ENCODE measurements around the gene PRM1.

PRM1 gene

DNA sequence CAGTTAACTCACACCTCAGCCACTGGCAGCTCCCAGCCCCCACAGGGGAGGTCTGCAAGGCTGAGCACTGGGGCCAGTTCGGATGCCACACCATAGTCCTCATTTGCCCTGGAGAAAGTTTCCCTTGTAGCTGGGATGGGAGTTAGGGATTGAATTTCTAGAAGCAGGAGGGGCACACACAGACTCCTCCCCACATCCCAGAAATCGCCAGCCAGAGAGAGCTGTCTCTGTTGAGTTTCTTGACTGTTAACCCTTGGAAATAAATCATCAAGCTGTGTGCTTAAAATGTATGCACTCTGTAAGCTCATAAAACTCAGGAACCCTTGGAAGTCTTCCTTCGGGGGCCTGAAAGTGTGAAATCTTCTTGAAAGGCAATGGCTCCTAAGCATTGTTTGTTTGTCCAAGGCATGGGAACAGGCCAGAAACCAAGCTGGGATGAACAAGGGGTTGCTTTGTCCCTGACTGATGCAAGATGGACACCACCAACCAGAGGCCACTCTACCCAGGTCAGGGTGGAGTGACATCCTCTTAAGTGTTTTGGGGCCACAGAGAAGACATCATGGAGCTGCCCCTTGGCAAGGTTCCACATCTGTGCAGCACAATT, 7.3 kb downstream of the PRM1 start:
- in situ Hi-C loops (cut with MboI; ENCODE audit: low sequenced_read_pairs): no loop called here

DNA sequence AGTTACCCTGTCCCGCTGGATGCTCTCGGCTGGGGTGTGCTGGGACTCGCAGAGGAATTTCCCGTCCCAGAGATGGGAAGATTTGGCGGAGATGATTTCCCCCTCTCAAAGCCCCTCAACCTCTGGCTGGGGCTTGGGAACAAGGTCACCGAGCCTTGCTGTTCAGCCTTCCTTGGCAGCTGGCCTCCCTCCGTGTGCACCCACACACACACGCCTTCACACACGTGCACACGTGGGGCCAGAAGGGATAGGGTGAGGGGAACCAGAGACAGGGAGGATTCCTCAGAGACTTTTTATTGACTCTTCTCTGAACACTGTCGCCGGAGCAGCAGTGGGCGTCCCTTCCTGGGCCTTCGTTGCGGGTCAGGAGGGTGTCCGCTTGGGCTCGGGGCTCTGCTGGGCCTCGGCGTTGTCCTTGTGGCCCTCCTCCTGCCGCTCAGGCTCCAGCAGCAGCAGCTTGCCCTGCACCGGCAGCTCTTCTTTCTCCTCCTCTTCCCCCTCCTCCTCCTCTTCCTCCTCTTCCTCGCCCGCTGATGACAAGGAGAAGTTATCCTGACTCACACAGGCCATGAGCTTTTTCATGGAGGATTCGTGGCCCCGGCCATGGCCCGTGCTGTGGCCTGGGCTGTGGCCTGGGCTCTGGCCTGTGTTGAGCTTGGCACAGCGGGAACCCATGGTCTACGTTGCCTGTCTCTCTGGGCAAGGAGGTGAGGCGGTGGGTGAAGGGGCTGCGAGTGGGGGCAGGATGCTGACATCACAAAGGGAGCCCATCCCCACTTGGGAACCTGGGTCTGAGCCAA, 8.0 kb downstream of the PRM1 start, which contains the start of gene PRM3:
TSS of gene PRM3 (minus strand) at position 709 of the 800 bp plus-strand sequence. CDS start at position 675, 34 bp downstream.
- in situ Hi-C loops (cut with MboI; ENCODE audit: low sequenced_read_pairs): no loop called here

DNA sequence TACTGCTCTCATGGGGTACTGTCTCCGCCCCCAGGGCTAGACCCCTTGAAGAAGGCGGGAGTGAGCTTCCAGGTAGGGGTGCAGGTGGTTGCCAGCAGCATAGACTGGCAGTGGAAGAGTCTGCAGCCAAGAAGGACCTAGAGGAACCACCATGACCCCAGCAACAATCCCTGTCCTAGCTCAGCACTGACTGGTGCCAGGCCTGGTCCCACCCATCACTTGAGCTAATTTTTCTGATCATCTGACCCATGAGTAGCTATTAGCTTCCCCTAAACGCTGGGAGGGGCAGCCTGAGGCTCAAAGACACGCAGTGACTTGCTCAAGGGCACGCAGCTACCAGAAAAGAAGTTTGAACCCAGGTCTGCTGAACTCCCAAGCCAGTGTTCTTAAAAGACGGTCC, 8.6 kb downstream of the PRM1 start:
- in situ Hi-C loops (cut with MboI; ENCODE audit: low sequenced_read_pairs): no loop called here

DNA sequence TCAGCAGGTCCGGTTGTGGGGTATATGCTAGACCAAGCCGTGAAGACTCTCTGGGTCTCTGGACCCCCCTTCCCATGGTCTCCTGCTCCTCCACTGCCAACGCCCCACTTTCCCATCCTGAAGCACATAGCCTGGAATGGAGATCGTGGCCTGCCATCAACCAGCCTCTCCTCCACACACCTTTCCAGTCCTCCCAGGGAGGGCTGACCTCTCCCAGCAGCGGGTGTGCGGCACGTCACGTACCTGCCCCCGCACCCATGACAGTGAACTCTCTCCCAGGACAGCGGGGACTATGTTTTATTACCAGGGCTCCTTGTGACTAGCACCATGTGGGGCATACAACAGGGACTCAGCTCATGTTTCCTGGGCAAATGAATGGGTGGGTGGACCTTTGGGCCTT, 9.5 kb downstream of the PRM1 start:
- in situ Hi-C loops (cut with MboI; ENCODE audit: low sequenced_read_pairs): no loop called here

DNA sequence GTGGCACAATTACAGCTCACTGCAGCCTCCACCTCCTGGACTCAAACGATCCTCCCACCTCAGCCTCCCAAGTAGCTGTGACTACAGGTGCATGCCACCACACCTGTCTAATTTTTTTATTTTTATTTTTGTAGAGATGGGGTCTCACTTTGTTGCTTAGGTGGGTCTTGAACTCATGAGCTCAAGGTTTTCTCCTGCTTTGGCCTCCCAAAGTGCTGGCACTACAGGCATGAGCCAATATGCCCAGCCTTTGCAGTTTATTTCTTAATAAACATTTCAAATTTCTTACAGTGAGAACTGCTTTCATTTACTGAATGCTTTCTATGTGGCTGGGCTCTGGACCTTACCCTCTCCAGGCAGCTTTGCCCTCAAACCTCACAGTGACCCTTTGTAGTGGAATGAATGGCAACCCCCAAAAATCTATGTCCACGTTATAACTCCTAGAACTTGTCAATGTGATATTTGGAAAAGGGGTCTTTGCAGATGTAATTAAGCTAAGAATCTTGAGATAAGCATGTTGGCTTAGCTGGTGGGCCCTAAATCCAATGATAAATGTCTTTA, 10.4 kb downstream of the PRM1 start:
- in situ Hi-C loops (cut with MboI; ENCODE audit: low sequenced_read_pairs): no loop called here

DNA sequence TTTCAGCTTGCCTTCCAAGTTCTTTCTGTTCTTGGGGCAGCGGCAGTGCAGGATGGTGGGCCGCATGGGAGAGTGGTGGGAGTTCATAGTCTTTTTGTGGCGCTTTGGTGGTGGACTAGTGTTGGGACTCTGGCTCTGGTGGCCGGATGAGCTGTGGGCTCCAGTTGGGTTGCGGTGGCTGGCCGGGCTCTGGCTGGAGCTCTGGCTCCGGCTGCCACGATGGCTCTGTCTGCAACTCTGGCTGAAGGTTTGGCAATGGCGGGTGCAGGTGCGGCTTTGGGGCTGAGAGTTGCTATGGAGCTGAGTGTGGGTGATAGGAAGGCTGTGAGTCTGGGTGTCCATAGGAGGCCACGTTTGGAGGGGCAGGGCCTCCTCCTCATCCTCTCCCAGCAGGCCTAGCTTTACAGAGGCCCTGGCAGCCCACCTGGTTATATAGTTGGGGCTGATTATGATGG, 12.2 kb downstream of the PRM1 start, which contains the start of gene TNP2:
TSS of gene TNP2 (minus strand) at position 405 of the 455 bp plus-strand sequence. CDS start at position 342, 63 bp downstream.
- in situ Hi-C loops (cut with MboI; ENCODE audit: low sequenced_read_pairs): no loop called here

DNA sequence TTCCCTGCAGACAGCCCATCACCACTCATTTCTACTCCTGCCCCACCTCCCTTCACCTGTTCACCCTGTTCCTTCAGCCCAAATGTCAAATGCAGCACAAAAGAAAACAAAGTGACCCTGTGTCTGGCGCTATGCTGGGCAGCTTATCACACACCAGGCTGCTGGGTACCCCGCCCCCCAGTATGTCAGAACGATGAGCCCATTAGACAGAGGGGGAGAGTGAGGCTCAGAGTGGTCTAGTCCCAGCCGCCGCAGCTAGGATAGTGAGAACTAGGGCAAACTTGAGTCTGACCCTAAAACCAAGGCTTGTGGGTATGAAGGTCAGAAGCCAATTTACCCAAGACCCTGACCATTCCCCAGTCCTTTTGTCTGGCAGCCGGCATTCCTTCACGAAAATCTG, 16.0 kb downstream of the PRM1 start:
- in situ Hi-C loops (cut with MboI; ENCODE audit: low sequenced_read_pairs): no loop called here

DNA sequence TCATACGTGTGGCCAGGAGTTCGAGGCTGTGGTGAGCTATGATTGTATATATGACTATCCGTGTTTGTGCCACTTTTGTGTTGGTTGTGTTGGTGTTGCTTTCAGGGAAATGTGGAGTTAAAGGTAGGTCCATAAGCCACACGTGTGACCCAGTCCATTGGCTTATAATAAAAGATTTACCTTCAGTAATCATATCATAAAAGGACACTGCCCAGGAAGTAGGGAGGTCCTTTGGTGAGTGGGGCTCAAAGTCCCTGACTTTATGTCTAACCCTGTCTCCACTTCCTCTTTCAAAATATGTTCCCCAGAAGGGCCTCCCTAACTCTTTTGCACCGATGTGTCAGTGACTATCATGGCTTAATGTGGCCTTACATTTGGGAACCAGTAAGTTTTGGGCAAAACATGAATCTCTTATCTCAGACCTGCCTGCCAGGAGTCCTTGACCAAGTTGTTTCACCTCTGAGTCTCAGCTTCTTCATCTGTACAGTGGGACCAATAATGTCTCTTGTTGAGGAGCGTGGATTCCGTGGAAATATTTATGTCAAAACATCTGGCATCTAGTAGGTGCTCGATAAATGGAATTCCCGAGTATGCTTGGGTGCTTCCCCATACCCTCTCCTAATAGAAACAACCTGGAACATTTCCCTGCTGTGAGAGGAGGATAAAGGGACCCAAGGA, 16.8 kb downstream of the PRM1 start:
- in situ Hi-C loops (cut with MboI; ENCODE audit: low sequenced_read_pairs): no loop called here

DNA sequence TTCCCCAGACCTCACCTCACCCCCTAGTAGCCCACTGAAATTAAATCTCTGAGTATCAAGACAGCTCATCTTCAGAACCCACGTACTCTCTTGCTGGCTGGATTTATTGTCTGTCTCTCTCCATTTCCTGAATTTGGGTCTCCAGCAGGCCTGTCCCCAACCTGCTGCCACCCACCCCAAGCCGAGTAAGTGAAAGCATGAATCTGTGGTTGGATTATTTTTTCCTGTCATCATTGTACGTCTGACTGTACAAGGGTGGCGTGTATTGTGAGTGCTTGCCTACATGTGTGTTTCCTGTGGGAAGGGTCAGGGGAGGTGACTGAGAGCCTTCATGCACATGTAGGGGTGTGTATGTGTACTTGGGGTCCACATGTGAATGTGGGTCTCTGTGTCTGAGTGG, 17.4 kb downstream of the PRM1 start:
- in situ Hi-C loops (cut with MboI; ENCODE audit: low sequenced_read_pairs): no loop called here

DNA sequence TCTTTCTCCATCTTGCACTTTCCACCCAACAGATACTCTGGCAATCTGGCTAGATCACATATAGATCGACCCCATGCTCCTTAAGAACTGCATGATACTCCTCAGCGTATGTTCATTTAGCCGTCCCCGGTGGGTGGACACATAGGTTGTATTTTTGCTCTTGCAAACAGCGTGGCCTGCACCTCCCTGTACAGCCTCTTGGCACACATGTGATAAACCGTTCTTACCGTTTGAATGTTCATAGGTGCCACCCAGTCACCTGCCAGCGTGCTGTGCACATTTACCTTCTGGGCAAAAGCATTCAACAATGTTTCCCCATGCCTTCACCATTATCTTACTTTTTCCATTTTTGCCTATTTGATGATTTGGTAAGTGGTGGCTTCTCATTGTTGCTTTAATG, 18.2 kb downstream of the PRM1 start:
- in situ Hi-C loops (cut with MboI; ENCODE audit: low sequenced_read_pairs): no loop called here

DNA sequence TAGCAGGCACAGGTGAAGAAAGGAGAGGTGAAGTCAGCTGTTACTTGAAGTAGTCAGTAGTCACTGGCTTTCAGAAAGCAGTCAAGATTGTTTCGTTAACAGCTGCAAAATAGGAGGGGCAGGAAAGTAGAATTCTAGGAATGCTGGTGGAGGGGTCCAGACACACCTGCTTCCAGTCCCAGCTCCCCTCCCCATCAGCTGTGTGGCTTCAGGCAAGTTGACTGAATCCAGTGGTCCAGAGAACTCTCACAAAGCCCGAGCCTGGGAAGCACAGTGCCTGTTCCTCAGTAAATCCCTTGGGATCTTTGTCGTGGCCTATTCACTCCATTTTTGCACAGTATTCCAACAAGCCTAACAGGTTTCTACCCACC, 20.5 kb downstream of the PRM1 start:
- in situ Hi-C loops (cut with MboI; ENCODE audit: low sequenced_read_pairs): no loop called here

DNA sequence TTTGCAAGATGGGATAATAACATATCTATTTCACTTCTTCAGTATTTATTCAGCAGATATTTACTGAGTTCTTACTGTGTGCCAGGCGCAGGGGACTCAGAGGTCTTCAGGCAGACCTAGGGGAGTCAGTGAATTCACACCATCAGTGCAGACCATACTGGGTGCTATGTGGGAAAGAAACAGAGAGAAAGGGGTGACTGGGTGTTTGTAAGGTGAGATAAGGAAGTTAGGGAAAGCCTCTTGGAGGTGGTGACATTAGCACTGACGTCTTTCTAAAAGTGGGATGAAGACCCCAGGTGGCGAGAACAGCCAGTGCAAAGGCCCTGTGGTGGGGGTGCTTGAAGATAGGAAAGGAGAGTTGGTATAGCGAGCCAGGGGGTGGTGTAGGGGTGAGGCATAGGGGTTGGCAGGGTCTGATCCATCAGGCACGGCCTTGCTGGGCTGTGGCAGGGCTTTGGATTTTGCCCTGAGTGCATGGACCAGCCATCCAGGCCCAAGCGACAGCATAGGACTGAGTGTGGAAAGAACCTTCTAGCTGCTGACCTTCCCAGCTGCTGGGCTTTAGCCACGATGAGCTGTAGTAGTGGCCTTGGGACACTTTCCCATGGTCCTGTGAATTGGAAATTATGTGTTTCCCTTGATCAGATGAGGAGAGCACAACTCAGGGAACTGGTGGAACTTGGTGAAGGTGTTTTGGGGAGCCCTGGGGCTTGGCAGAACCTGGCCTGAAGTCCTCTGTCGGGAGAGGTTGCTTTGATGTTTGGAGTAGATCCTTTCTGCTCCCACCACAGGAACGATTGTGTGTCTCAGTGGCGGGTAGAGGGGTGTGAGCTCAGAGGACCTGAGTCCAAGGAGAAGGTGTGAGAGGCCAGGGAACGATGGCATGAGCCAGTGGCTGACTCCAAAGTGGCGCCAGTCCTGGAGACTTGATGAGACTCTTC, 21.2 kb downstream of the PRM1 start:
- in situ Hi-C loops (cut with MboI; ENCODE audit: low sequenced_read_pairs): loop anchor here (10.0 kb wide), 1 partner anchor 285 kb away; no protein-coding TSS in a partner anchor

DNA sequence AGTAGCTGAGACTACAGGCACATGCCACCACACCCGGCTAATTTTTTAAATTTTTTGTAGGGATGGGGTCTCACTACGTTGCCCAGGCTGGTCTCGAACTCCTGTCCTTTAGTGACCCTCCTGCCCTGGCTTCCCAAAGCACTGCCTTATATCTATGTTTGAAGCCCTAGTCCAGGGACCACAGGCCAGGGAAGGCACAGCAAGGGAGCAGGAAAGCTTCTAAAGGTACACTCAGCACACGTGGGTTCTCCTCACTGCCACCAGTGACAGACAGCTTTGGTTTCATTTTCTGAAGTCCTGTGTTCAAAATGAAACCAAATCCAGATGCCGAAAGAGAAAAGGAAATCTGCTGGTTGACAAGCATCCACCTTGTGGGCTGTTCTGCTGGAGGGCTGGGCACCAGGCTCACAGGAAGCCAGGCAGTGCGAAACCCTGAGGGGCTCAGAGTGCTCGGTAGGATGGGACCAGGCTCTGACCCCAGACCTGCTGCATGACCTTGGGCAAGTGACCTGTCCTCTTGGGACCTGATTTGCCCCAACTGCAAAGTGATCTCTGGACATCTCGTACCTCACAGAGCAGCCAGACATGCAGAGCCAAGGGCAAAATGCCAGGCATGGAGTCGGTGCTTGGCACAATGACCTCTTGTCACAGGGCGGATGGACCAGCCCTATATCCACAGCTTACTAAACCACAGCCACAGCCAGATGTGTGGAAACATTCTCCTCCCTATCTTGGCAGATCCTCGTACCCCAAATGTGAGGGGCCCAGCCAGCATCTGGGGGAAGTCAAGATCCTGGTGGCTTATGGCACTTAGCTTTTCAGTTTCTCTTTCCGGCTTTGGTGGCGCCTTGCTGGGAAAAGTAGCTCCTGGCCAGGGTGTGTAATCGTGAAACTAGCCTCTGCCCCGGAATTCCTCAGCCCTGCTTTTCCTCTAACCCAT, 22.3 kb downstream of the PRM1 start:
- in situ Hi-C loops (cut with MboI; ENCODE audit: low sequenced_read_pairs): loop anchor here (10.0 kb wide), 1 partner anchor 284 kb away; no protein-coding TSS in a partner anchor

DNA sequence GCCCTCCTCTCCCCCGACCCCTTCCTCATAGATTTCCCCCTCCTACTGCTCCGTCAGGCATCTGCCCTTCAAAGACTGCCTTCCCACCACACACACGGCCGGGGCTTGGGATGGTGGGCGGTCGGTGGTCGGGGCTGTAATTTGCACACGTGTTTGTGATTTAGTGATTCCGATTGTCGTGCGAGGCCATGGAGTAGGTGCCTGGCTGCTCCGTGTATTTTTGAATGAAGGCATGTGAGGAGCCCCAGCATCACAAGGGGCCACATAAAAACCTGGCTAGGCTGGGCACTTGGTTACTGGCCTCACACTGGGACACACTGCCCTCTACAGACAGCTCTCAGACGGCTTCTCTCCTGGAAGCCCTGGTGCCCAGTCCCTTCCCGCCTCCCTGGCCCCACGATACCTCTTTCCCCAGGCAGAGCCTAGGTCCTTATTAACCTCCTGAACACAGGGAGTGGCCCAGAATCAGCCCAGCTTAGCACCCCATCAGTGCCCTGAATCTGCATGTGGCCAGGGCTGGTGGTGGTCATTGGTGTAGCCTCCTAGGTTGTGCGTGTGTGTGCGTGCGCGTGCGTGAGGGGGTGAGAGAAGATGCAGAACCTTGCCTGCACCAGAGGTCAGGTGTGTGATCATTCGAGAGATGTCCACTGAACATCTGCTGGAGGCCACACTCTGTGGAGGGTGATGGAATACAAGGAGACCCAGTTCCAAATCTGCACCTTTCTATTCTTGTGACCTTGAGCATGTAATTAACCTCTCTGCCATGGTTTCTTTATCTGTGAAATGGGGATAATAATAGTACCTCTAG, 23.8 kb downstream of the PRM1 start:
- in situ Hi-C loops (cut with MboI; ENCODE audit: low sequenced_read_pairs): loop anchor here (10.0 kb wide), 1 partner anchor 283 kb away; no protein-coding TSS in a partner anchor

DNA sequence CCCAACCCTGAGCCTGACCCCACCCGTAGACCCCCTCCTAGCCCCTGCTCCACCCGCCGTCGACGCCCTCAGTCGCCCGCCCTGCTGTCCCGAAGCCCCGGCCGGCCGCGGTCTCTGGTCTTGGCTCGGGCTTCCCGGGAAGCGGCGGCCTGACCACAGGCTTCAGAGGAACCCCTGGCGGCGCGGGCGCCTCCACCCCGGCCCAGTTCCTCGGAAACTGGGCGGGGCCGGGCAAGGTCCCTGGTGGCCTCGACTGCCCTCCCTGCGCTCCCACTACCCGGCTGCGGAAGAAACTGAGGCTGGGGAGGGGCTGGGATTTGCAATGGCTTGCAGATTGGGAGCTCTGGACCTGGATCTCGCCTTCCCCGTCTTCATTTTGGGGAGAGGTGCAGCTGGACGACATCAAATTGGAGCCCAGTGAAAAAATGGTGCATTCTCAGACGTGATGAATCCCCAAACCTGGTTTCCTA, 24.4 kb downstream of the PRM1 start:
- in situ Hi-C loops (cut with MboI; ENCODE audit: low sequenced_read_pairs): loop anchor here (10.0 kb wide), 1 partner anchor 282 kb away; no protein-coding TSS in a partner anchor

DNA sequence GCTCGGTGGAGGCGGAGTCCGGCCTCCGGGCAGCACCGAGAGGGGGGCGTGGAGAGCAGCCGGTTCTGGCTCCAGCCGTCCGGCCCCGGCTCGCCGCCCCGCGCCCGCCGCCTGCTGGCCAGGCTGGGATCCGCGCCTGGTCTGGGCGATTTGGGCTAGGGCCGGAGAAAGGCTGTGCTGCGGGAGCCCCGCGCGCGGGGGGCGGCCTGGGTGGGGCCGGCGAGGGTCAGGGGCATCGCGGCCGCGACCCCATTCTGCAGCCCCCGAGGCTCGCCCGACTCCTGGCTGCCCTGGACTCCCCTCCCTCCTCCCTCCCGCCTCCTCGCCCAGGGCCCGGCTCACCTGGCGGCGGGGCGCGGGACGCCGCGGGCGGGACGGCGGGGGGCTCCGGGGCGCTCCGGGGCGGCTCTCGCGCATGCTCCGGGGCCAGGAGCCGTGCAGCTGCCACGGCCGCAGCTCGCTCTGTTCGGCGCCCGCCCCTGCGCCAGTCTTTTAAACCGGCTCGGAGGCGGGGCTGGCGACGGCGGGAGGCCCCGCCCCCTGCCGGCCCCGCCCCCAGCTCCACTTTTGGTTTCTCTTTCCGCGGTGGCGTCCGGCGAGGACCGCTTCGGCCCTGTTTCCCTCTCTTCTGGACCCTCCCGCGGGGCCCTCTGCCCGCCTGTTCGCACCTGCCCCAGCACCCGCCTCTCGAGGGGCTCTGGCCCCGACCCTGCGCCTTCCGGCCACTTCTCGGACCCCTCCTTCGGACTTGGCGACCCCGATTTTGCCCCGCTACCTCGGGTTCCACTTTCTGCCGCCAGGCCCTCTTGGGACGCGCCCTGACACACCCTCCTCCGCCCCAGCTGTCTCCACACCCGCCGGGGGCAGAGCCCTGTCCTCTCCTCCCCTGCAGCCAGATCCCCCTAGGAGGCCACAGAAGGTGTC, 25.1 kb downstream of the PRM1 start, which contains the start of gene SOCS1:
TSS of gene SOCS1 (minus strand) at position 468 of the 924 bp plus-strand sequence. CDS start 726 bp downstream, outside the sequence.
- in situ Hi-C loops (cut with MboI; ENCODE audit: low sequenced_read_pairs): loop anchor here (10.0 kb wide), 1 partner anchor 281 kb away; no protein-coding TSS in a partner anchor

Measured in HL-60/S4 (cell line).